Measurements from ENCODE around the gene ATG2B.
"Not testable (repeated sequence)": the region's sequence is repeated elsewhere in the genome, so short reads cannot be mapped to it uniquely, and the experiment has no call there.

The ATG2B gene

GRCh38 chr14:96245710-96246538, 117.2 kb downstream of the ATG2B start:
- peak; percentile 77 for DNase-seq (ENCODE audit: low read depth)
- H3K4me3 ChIP-seq (ENCODE audit: low read depth, low read length), result no peak overlapping the region
- TF ChIP-seq CTCF (conservative IDR thresholded peaks at IDR 0.05; ENCODE audit: low read depth, low read length), result no peak

- H3K4me3 ChIP-seq (ENCODE audit: low read depth, low read length); DNase-seq (ENCODE audit: low read depth): not testable (repeated sequence)
Observed at GRCh38 chr14:96245074-96245473, 118.1 kb downstream of the ATG2B start.

GRCh38 chr14:96243785-96244184, 119.4 kb downstream of the ATG2B start:
- TF ChIP-seq CTCF (conservative IDR thresholded peaks at IDR 0.05; ENCODE audit: low read depth, low read length), result no peak
- DNase-seq (ENCODE audit: low read depth), result no peak
- no peak overlapping the region for H3K4me3 ChIP-seq (ENCODE audit: low read depth, low read length)

- no peak for TF ChIP-seq CTCF (conservative IDR thresholded peaks at IDR 0.05; ENCODE audit: low read depth, low read length)
- no peak for DNase-seq (ENCODE audit: low read depth)
- H3K4me3 ChIP-seq (ENCODE audit: low read depth, low read length), result no peak overlapping the region
Observed at GRCh38 chr14:96242126-96242525, 121.0 kb downstream of the ATG2B start.

- no peak overlapping the region for H3K4me3 ChIP-seq (ENCODE audit: low read depth, low read length)
- no peak for DNase-seq (ENCODE audit: low read depth)
- TF ChIP-seq CTCF (conservative IDR thresholded peaks at IDR 0.05; ENCODE audit: low read depth, low read length), result no peak
Observed at GRCh38 chr14:96240641-96241040, 122.5 kb downstream of the ATG2B start.

- DNase-seq (ENCODE audit: low read depth), result no peak
- no peak for TF ChIP-seq CTCF (conservative IDR thresholded peaks at IDR 0.05; ENCODE audit: low read depth, low read length)
Observed at GRCh38 chr14:96239711-96240141, 123.4 kb downstream of the ATG2B start.

GRCh38 chr14:96238676-96239265, 124.4 kb downstream of the ATG2B start:
- no peak overlapping the region for H3K4me3 ChIP-seq (ENCODE audit: low read depth, low read length)
- no peak for DNase-seq (ENCODE audit: low read depth)
- TF ChIP-seq CTCF (conservative IDR thresholded peaks at IDR 0.05; ENCODE audit: low read depth, low read length), result no peak

More at GRCh38 chr14:96239711-96240141, 123.4 kb downstream of the ATG2B start:
- no peak overlapping the region for H3K4me3 ChIP-seq (ENCODE audit: low read depth, low read length)
